PC-3 (cell line): ENCODE results near the gene DNASE1L2. TPM values are rescaled to one million over a fixed set of nuclear protein-coding genes. Genes with fewer than 3 reads are reported as not detected.
A peak's percentile ranks its signal among the peaks of the same experiment; 100 is the strongest.

Source experiments
- ATAC-seq: fragments of 200-7000 bp; cut with Tn5 transposase; 2 replicates; pipeline ENCODE4 v1.9.1; 2020; ENCODE audit warnings: mild to moderate bottlenecking, moderate library complexity
- BruUV-seq: library from RNA; stranded (reverse); fragments of 400-500 nt; replicated peaks from 2 replicates; lab custom pipeline; 2021; lab: Mats Ljungman, UMichigan
- CTCF ChIA-PET: fragments of 300-600 bp; sonication (Branson Sonifier 250); formaldehyde crosslinking; loops from one replicate; lab custom pipeline; 2022; ENCODE audit warnings: antibody characterized with exemption; lab: Charles Lee
- POLR2A ChIA-PET: fragments of 300-600 bp; sonication (Branson Sonifier 250); formaldehyde crosslinking; loops from one replicate; lab custom pipeline; 2022; ENCODE audit warnings: antibody characterized with exemption; ENCODE audit not compliant: unreplicated experiment; lab: Charles Lee
- DNase-seq: peaks from one replicate; pipeline ENCODE4 v3.0.0-alpha.2; 2015
- H2AFZ ChIP-seq: fragments of 300-600 bp; sonication (generic); 2 replicates; pipeline ENCODE4 v1.6.0; 2016; ENCODE audit warnings: antibody characterized with exemption, low read length
- H3F3A ChIP-seq: fragments of 300-600 bp; sonication (generic); one replicate; pipeline ENCODE4 v1.6.0; 2017; ENCODE audit warnings: antibody characterized with exemption, low read length, control low read depth, mild to moderate bottlenecking; ENCODE audit not compliant: unreplicated experiment
- H3K27ac ChIP-seq: fragments of 300-600 bp; sonication (generic); 2 replicates; pipeline ENCODE4 v1.5.1; 2016; ENCODE audit warnings: mild to moderate bottlenecking, low read length
- H3K27me3 ChIP-seq: fragments of 300-600 bp; sonication (generic); 2 replicates; pipeline ENCODE4 v1.6.1; 2016; ENCODE audit warnings: low read length, mixed read lengths
- H3K36me3 ChIP-seq: fragments of 300-600 bp; sonication (generic); 2 replicates; pipeline ENCODE4 v1.6.1; 2016; ENCODE audit warnings: low read depth, mixed run types, low read length, mixed read lengths
- H3K4me1 ChIP-seq: fragments of 300-600 bp; sonication (generic); 2 replicates; pipeline ENCODE4 v1.5.1; 2016; ENCODE audit warnings: low read length; ENCODE audit not compliant: insufficient read depth
- H3K4me2 ChIP-seq: fragments of 300-600 bp; sonication (generic); 2 replicates; pipeline ENCODE4 v1.6.0; 2016; ENCODE audit warnings: low read length
- H3K4me3 ChIP-seq: fragments of 300-600 bp; sonication (generic); 2 replicates; pipeline ENCODE4 v1.5.1; 2016; ENCODE audit warnings: mild to moderate bottlenecking, low read length, mixed read lengths
- H3K79me2 ChIP-seq: fragments of 300-600 bp; sonication (generic); 2 replicates; pipeline ENCODE4 v1.6.1; 2017; ENCODE audit warnings: low read length, mixed read lengths
- H3K9ac ChIP-seq: fragments of 300-600 bp; sonication (generic); 2 replicates; pipeline ENCODE4 v1.6.0; 2016; ENCODE audit warnings: mild to moderate bottlenecking, low read length
- H3K9me2 ChIP-seq: fragments of 300-600 bp; sonication (generic); replicated peaks from 2 replicates; pipeline ENCODE4 v1.6.1; 2016; ENCODE audit warnings: mixed run types, low read length, mixed read lengths
- H3K9me3 ChIP-seq: fragments of 300-600 bp; sonication (generic); 2 replicates; pipeline ENCODE4 v1.6.1; 2016; ENCODE audit warnings: low read length, mixed read lengths
- H4K20me1 ChIP-seq: fragments of 300-600 bp; sonication (generic); 2 replicates; pipeline ENCODE4 v1.6.1; 2016; ENCODE audit warnings: low read length, mixed read lengths
- CTCF ChIP-seq: fragments of 300-600 bp; sonication (generic); conservative IDR thresholded peaks from 2 replicates; pipeline ENCODE4 v1.5.1; 2017; ENCODE audit warnings: antibody characterized with exemption, low read depth, mild to moderate bottlenecking, low read length
- EZH2 ChIP-seq: fragments of 300-600 bp; sonication (generic); IDR thresholded peaks from one replicate; pipeline ENCODE4 v1.6.1; 2017; ENCODE audit warnings: antibody characterized with exemption, mild to moderate bottlenecking, low read length; ENCODE audit not compliant: unreplicated experiment
- EZH2phosphoT487 ChIP-seq: fragments of 300-600 bp; sonication (generic); IDR thresholded peaks from 2 replicates; pipeline ENCODE4 v1.6.1; 2018; ENCODE audit warnings: mild to moderate bottlenecking, antibody characterized with exemption, low read length, borderline replicate concordance
- intact Hi-C: fragments of 100-400 bp; cut with micrococcal nuclease; formaldehyde crosslinking; loops from 2 replicates; pipeline ENCODE4 v1.9.0; 2023
- total RNA-seq: library from RNA; depleted of rRNA; stranded (reverse); fragments of >200 nt; gene quantifications from 2 replicates; pipeline ENCODE4 v1.2.3, GENCODE V29; 2014

DNASE1L2 gene
- total RNA-seq, 1 experiment from 2014 or later: 2.7 TPM

- intact Hi-C loops: no loop called here
- H3K4me1 ChIP-seq: peaks cover 12% of the 10 kb centered on the region; the same call in 1 of the 2 replicates
- no peak overlapping the region for H3K9ac ChIP-seq
- no peak overlapping the region for H3K27ac ChIP-seq
- no peaks in the 10 kb centered on the region for H3K9me2 ChIP-seq
- ChIA-PET CTCF (interaction anchor here (0.5 to 1.4 kb wide), 6 partner anchors 31 to 72 kb away, joined by 3 to 18 read pairs (median 3); partner anchors contain the start of gene ECI1), POLR2A (no interaction called here)
- H3K36me3 ChIP-seq: no peaks in the 10 kb centered on the region
- ATAC-seq: peak; percentile 81
- peak overlapping the region; percentile 59; the same call in 1 of the 2 replicates for H3K4me3 ChIP-seq
- no peaks in the 10 kb centered on the region for H3F3A ChIP-seq
- peak; percentile 64 for DNase-seq
- H3K4me2 ChIP-seq: peak overlapping the region; percentile 79
- no peaks in the 10 kb centered on the region for H4K20me1 ChIP-seq
- peak overlapping the region; percentile 32; the same call in 1 of the 2 replicates for H2AFZ ChIP-seq
- TF ChIP-seq EZH2phosphoT487 (no peak), EZH2 (no peak), CTCF (peak; percentile 57)
- H3K27me3 ChIP-seq: no peaks in the 10 kb centered on the region
- H3K9me3 ChIP-seq: no peaks in the 10 kb centered on the region
- BruUV-seq: no TSS peak
- H3K79me2 ChIP-seq: no peaks in the 10 kb centered on the region
These were observed 41.4 kb upstream of the DNASE1L2 start for GRCh38 chr16:2194852-2195321.

DNA sequence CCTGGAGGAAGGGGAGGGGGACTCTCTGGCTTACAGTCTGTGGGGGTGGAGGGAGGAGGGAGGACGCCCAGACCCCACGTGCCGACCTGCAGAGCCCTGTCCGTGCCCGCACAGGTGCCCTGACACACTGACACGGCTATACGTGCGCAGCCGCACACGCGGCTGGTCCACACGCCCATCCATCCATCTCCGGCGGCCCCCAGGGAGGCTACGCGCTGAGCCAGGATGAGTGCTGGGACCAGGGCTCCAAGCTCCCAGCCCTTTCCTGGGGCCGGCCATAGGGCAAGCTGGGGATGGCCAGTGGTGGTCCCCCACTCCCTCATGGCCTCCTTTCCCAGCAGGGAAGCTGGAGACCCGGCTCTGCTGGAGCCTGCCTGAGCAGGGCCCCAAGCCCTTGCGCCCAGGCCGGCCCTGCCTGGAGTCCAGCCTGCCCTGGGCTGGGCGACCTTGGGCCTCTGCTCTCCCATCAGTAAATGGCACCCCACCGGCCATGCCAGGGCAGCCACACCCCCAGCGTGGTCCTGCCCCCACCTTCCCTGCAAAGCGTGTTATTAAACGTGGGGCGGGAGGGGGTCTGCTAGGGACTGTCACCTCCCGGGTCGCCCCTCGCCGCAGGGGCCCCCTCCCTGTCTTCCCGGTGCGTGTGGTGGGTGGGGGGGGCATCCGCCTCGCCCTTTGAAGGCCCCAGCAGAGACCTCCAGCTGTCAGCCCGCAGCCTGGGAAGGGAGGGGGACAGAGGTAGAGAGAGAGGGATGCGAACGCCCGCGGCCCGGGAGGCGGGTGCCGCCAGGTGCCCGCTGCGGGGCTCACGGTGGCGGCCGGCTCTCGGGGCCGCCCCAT, 40.7 kb upstream of the DNASE1L2 start:
- H3K27me3 ChIP-seq: no peaks in the 10 kb centered on the region
- no TSS peak for BruUV-seq
- no peak for DNase-seq
- no peak overlapping the region for H3K27ac ChIP-seq
- H3K36me3 ChIP-seq: no peaks in the 10 kb centered on the region
- H3K4me3 ChIP-seq: peak overlapping the region; percentile 59
- H4K20me1 ChIP-seq: no peaks in the 10 kb centered on the region
- peak overlapping the region; percentile 34; the same call in 1 of the 2 replicates for H2AFZ ChIP-seq
- no peaks in the 10 kb centered on the region for H3F3A ChIP-seq
- H3K9ac ChIP-seq: no peak overlapping the region
- peak; percentile 29 for ATAC-seq
- H3K4me1 ChIP-seq: peaks cover 12% of the 10 kb centered on the region; the same call in 1 of the 2 replicates
- intact Hi-C loops: no loop called here
- ChIA-PET POLR2A (no interaction called here), CTCF (interaction anchor here (0.7 to 1.4 kb wide), 4 partner anchors 11 to 55 kb away, joined by 3 to 18 read pairs (median 4); partner anchors contain the start of gene ECI1)
- TF ChIP-seq CTCF (no peak), EZH2phosphoT487 (no peak)
- no peaks in the 10 kb centered on the region for H3K79me2 ChIP-seq
- H3K4me2 ChIP-seq: peak overlapping the region; percentile 79
- H3K9me2 ChIP-seq: no peaks in the 10 kb centered on the region
- no peaks in the 10 kb centered on the region for H3K9me3 ChIP-seq
